NCI-H187 treated with DMSO at 0.1 percent for 48 hours (cell line): ENCODE measurements around the gene ZNF136.

Source experiments
- DNase-seq: peaks from one replicate; lab custom pipeline; 2025; lab: John Stamatoyannopoulos, UW

ZNF136 gene

GRCh38 chr19:12162882-12163806, at the start of gene ZNF136:
Gene ZNF136 (plus strand): TSS chr19:12163096. CDS start chr19:12163204, 108 bp downstream.
- DNase-seq: peak; percentile 59

- DNase-seq: no peak
These were observed 49.8 kb upstream of the ZNF136 start for GRCh38 chr19:12113121-12113520.

GRCh38 chr19:12117201-12117970, 45.5 kb upstream of the ZNF136 start:
- DNase-seq: no peak

- DNase-seq: no peak
These were observed 36.2 kb upstream of the ZNF136 start for GRCh38 chr19:12126707-12127106.

GRCh38 chr19:12133069-12133468, 29.8 kb upstream of the ZNF136 start:
- no peak for DNase-seq

GRCh38 chr19:12137221-12137940, 25.5 kb upstream of the ZNF136 start:
- DNase-seq: no peak

GRCh38 chr19:12139269-12139668, 23.6 kb upstream of the ZNF136 start:
- DNase-seq: no peak

GRCh38 chr19:12139885-12140544, 22.9 kb upstream of the ZNF136 start, which contains the start of gene ZNF20:
Gene ZNF20 (minus strand): TSS chr19:12140350. CDS start chr19:12140182, 168 bp downstream.
- DNase-seq: peak; percentile 60

- DNase-seq: peak; percentile 34
These were observed 22.1 kb upstream of the ZNF136 start for GRCh38 chr19:12140545-12141404.

- no peak for DNase-seq
These were observed 21.5 kb upstream of the ZNF136 start for GRCh38 chr19:12141405-12141736.

- no peak for DNase-seq
These were observed 17.5 kb upstream of the ZNF136 start for GRCh38 chr19:12145348-12145747.

- DNase-seq: no peak
These were observed 7.5 kb upstream of the ZNF136 start for GRCh38 chr19:12155324-12155860.

- peak; percentile 59 for DNase-seq
These were observed 6.5 kb upstream of the ZNF136 start, which contains the start of gene ZNF625 for GRCh38 chr19:12156223-12157058. Gene ZNF625 (minus strand): TSS chr19:12156734. CDS start chr19:12156558, 176 bp downstream.

GRCh38 chr19:12159773-12160414, 3.0 kb upstream of the ZNF136 start:
- DNase-seq: no peak

- DNase-seq: no peak
These were observed 399 bp upstream of the ZNF136 start for GRCh38 chr19:12162513-12162881.

GRCh38 chr19:12163826-12164225, 930 bp downstream of the ZNF136 start:
- DNase-seq: no peak

- no peak for DNase-seq
These were observed 3.7 kb downstream of the ZNF136 start for GRCh38 chr19:12166626-12167025.

GRCh38 chr19:12180377-12180776, 17.5 kb downstream of the ZNF136 start:
- no peak for DNase-seq

GRCh38 chr19:12187625-12188024, 24.7 kb downstream of the ZNF136 start:
- DNase-seq: no peak
